PC-3 (cell line): Measurements from ENCODE around the gene HSPA12B.

Experiments used
- CTCF ChIP-seq: fragments of 300-600 bp; sonication (generic); conservative IDR thresholded peaks from 2 replicates; pipeline ENCODE4 v1.5.1; 2017; ENCODE audit warnings: antibody characterized with exemption, low read depth, mild to moderate bottlenecking, low read length
- EZH2 ChIP-seq: fragments of 300-600 bp; sonication (generic); IDR thresholded peaks from one replicate; pipeline ENCODE4 v1.6.1; 2017; ENCODE audit warnings: antibody characterized with exemption, mild to moderate bottlenecking, low read length; ENCODE audit not compliant: unreplicated experiment
- EZH2phosphoT487 ChIP-seq: fragments of 300-600 bp; sonication (generic); IDR thresholded peaks from 2 replicates; pipeline ENCODE4 v1.6.1; 2018; ENCODE audit warnings: mild to moderate bottlenecking, antibody characterized with exemption, low read length, borderline replicate concordance

- TF ChIP-seq CTCF (peak; percentile 88), EZH2phosphoT487 (no peak), EZH2 (no peak)
Observed at GRCh38 chr20:3753098-3753497, 20.6 kb downstream of the HSPA12B start.
